ENCODE measurements around the gene UBL7.

DNA sequence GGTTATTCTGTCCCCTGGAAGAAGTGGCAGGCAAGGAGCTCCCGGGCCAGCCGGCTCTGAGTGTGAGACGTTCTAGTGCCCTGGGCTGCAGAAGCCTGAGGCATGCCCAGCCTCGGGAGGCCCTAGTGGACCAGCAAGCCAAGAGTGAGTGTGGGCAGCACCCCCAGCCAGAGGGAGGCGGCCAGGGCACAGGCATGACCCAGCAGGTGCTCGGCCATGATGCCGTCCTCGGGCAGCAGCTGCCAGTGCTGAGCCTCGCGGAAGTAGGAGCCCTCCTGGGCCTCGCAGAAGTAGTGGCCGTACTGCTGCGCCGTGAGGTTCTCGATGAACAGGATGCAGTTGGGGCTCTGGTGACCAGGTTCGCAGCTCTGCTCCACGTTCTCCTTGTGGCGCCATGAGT lies 50.5 kb downstream of the UBL7 start:
- TF ChIP-seq, protein P1, sequence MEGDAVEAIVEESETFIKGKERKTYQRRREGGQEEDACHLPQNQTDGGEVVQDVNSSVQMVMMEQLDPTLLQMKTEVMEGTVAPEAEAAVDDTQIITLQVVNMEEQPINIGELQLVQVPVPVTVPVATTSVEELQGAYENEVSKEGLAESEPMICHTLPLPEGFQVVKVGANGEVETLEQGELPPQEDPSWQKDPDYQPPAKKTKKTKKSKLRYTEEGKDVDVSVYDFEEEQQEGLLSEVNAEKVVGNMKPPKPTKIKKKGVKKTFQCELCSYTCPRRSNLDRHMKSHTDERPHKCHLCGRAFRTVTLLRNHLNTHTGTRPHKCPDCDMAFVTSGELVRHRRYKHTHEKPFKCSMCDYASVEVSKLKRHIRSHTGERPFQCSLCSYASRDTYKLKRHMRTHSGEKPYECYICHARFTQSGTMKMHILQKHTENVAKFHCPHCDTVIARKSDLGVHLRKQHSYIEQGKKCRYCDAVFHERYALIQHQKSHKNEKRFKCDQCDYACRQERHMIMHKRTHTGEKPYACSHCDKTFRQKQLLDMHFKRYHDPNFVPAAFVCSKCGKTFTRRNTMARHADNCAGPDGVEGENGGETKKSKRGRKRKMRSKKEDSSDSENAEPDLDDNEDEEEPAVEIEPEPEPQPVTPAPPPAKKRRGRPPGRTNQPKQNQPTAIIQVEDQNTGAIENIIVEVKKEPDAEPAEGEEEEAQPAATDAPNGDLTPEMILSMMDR (IDR thresholded peaks at IDR 0.05; ENCODE audit: low read length): no peak
- TF ChIP-seq EZH2phosphoT487 (IDR thresholded peaks at IDR 0.05; ENCODE audit: low read length): no peak

Measured in MM.1S (cell line).